Astrocyte (in vitro differentiated cells and primary cell): Measurements from ENCODE around the gene CHRNA5.

ENCODE experiments used
- CTCF ChIP-seq: IDR thresholded peaks from 2 replicates; pipeline ENCODE4 v1.5.1; 2011; ENCODE audit warnings: low read depth, mild to moderate bottlenecking, inconsistent platforms, low read length, moderate library complexity; ENCODE audit not compliant: insufficient read depth
- EZH2 ChIP-seq: IDR thresholded peaks from 2 replicates; pipeline ENCODE4 v1.6.1; 2012; ENCODE audit warnings: mild to moderate bottlenecking, low read length, inconsistent platforms; ENCODE audit not compliant: insufficient read depth

DNA sequence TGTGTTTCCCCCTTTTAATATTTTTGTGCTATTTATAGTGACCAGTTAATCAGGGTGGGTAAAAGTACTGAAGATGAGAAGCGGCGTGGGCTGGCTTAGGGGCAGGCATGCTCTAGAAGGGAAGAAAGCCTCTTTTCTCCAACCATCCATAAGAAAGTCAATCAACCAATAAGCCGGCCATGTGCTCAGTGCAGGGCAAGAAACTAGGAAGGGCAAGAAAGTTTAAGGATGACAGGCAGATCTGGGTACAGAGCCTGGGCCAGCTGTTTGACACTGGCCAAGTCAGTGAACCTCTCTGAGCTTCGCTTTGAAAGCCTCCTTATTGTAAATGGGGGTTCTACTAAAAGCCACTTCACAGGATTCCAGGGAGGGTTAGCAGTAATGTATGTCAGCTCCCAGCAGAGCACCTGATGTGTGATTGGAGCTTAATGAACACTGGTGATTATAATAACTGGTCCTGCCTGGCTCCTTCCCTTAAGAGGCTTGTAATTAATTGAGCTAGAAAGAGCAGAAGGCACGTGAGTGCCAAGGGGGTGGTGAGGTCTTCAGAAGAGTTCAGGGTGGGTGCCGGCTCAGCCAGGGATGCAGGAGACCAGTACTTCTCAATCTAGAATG, 61.2 kb downstream of the CHRNA5 start:
- no peak for TF ChIP-seq CTCF
- no peak for TF ChIP-seq EZH2
